SK-MEL-5 (cell line): ENCODE measurements around the gene LRIT3. TPM values are rescaled to one million over a fixed set of nuclear protein-coding genes. Genes with fewer than 3 reads are reported as not detected.

Experiments used
- DNase-seq: peaks from one replicate; pipeline ENCODE4 v3.0.0-alpha.2; 2016; ENCODE audit warnings: low read depth, low spot score
- in situ Hi-C: cut with HindIII; loops from 2 replicates; pipeline ENCODE4 v1.10.0; 2016; ENCODE audit warnings: low sequenced_read_pairs, high pct_unique_total_duplicates, low pct_unique_long_range_greater_than_20kb
- total RNA-seq: library from RNA; depleted of rRNA; stranded (reverse); fragments of >200 nt; shearing (Covaris generic); gene quantifications from 2 replicates; pipeline ENCODE4 v1.2.3, GENCODE V29; 2014

LRIT3 gene
- total RNA-seq, 1 experiment from 2014 or later: not detected

GRCh38 chr4:109878355-109878754 lies 30.4 kb downstream of the LRIT3 start:
- in situ Hi-C loops: no loop called here
- DNase-seq: no peak

- DNase-seq: no peak
- in situ Hi-C loops: no loop called here
Measured at GRCh38 chr4:109879081-109879480, 31.2 kb downstream of the LRIT3 start.

GRCh38 chr4:109879636-109880314 lies 31.9 kb downstream of the LRIT3 start:
- in situ Hi-C loops: no loop called here
- no peak for DNase-seq

- DNase-seq: no peak
- in situ Hi-C loops: no loop called here
Measured at GRCh38 chr4:109886303-109886702, 38.4 kb downstream of the LRIT3 start.

GRCh38 chr4:109887071-109887470 lies 39.2 kb downstream of the LRIT3 start:
- in situ Hi-C loops: no loop called here
- DNase-seq: no peak

GRCh38 chr4:109890076-109890475 lies 42.2 kb downstream of the LRIT3 start:
- in situ Hi-C loops: no loop called here
- no peak for DNase-seq

GRCh38 chr4:109902559-109903251 lies 54.8 kb downstream of the LRIT3 start:
- in situ Hi-C loops: no loop called here
- DNase-seq: no peak

- in situ Hi-C loops: no loop called here
Measured at GRCh38 chr4:109908731-109909130, 60.8 kb downstream of the LRIT3 start.

GRCh38 chr4:109910256-109910655 lies 62.3 kb downstream of the LRIT3 start:
- no peak for DNase-seq
- in situ Hi-C loops: no loop called here

More at GRCh38 chr4:109908731-109909130, 60.8 kb downstream of the LRIT3 start:
- DNase-seq: no peak

- DNase-seq: peak; percentile 23
- in situ Hi-C loops: no loop called here
Measured at GRCh38 chr4:109912706-109913595, 65.0 kb downstream of the LRIT3 start, which contains the start of gene EGF. Gene EGF (plus strand): TSS chr4:109912883. CDS start chr4:109913336, 453 bp downstream.

GRCh38 chr4:109913596-109914241 lies 65.8 kb downstream of the LRIT3 start:
- no peak for DNase-seq
- in situ Hi-C loops: no loop called here

GRCh38 chr4:109914322-109914721 lies 66.4 kb downstream of the LRIT3 start:
- no peak for DNase-seq
- in situ Hi-C loops: no loop called here

- no peak for DNase-seq
- in situ Hi-C loops: no loop called here
Measured at GRCh38 chr4:109915385-109916026, 67.6 kb downstream of the LRIT3 start.

GRCh38 chr4:109916027-109916409 lies 68.1 kb downstream of the LRIT3 start:
- in situ Hi-C loops: no loop called here
- DNase-seq: no peak

- in situ Hi-C loops: no loop called here
- DNase-seq: no peak
Measured at GRCh38 chr4:109921384-109921808, 73.5 kb downstream of the LRIT3 start.
